Esophagus (tissue), 2 donors: Measurements from ENCODE around the gene GPR84. TPM values are rescaled to one million over a fixed set of nuclear protein-coding genes. Genes with fewer than 3 reads are reported as not detected.
A peak's percentile ranks its signal among the peaks of the same experiment; 100 is the strongest.

ENCODE experiments used
- H3K27ac ChIP-seq, 2 donors: one replicate each; pipeline ENCODE4 v1.5.1; 2013; ENCODE audit warnings: low read depth in 2 of 2, mild to moderate bottlenecking in 2 of 2, inconsistent platforms in 1 of 2, low read length in 1 of 2, moderate library complexity in 1 of 2
- H3K27me3 ChIP-seq, 2 donors: one replicate each; pipeline ENCODE4 v1.6.1; 2013; ENCODE audit warnings: low read length in 2 of 2, control low read depth in 1 of 2, mild to moderate bottlenecking in 1 of 2; ENCODE audit not compliant: insufficient read depth in 2 of 2, control insufficient read depth in 1 of 2
- H3K36me3 ChIP-seq, 2 donors: one replicate each; pipeline ENCODE4 v1.6.1; 2013; ENCODE audit warnings: low read length in 1 of 2; ENCODE audit not compliant: control insufficient read depth in 2 of 2, insufficient read depth in 2 of 2
- H3K4me1 ChIP-seq, 2 donors: one replicate each; pipeline ENCODE4 v1.6.1; 2013; ENCODE audit warnings: low read length in 1 of 2; ENCODE audit not compliant: control insufficient read depth in 2 of 2, insufficient read depth in 2 of 2
- H3K4me3 ChIP-seq, 2 donors: one replicate each; pipeline ENCODE4 v1.5.1; 2013; ENCODE audit warnings: low read length in 2 of 2, mild to moderate bottlenecking in 2 of 2, low read depth in 1 of 2, moderate library complexity in 1 of 2
- H3K9me3 ChIP-seq, 2 donors: one replicate each; pipeline ENCODE4 v1.6.1; 2013; ENCODE audit warnings: mild to moderate bottlenecking in 2 of 2, low read depth in 1 of 2, low read length in 1 of 2, moderate library complexity in 1 of 2; ENCODE audit not compliant: control insufficient read depth in 2 of 2, insufficient read depth in 1 of 2
- WGBS, 2 donors: extraction: QIAGEN DNeasy Blood & Tissue Kit; methylation state at CpG; one replicate each; pipeline ENCODE4 v1.1.7; 2013; 5-methylcytosine and 5-hydroxymethylcytosine counted together
- polyA plus RNA-seq, 2 donors: library from polyadenylated mRNA; stranded (reverse); fragments of 200-250 nt; gene quantifications; one replicate each; pipeline ENCODE4 v1.2.3, GENCODE V29; 2013
- donor health status: healthy with polysubstance abuse.
- donor health status: Bipolar disorder and iron deficiency.

The GPR84 gene
- polyA plus RNA-seq, 2 donors = 0.29 TPM

DNA sequence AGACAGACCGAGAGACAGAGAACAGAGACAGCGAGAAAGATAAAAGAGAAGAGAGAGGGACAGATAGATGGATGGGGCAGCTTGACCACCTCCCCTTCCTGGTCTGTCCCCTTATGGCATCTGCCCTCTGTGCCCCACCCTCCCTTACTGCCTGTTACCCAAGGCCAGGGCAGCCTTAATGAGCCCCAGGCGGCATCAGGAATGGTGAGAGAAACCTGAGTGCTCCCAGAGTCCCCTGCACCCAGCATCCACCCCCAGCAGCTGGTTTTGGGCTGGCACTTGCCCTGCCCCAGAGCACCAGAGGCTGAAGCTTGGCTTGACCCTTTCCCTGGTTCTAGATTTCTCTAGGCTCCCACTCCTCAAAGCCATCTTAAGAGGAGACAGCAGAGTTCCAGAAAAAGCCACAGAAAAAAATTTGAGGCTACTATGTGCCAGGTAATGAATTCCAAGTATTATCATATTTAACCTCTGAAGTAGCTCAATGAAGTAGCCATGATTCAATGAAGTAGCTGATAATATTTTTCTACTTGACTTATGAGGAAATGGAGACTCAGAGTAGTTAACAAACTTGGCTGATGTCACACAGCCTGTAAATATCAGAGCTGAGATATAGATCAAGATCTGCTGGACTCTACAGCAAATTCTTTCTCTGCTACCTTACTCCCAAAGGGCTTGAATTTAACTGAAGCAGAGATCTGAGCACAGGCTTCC is 22.3 kb upstream of the GPR84 start:
- no peak overlapping the region for H3K4me3 ChIP-seq
- no peaks in the 10 kb centered on the region for H3K9me3 ChIP-seq
- H3K27me3 ChIP-seq = no peaks in the 10 kb centered on the region
- peaks cover 0 to 32% of the 10 kb centered on the region in 2 donors for H3K4me1 ChIP-seq
- WGBS, 2 donors = 83 to 89% methylated on average over 3 of the region's 3 CpGs
- H3K27ac ChIP-seq = peak overlapping the region; percentile 65 to 86
- no peaks in the 10 kb centered on the region for H3K36me3 ChIP-seq

DNA sequence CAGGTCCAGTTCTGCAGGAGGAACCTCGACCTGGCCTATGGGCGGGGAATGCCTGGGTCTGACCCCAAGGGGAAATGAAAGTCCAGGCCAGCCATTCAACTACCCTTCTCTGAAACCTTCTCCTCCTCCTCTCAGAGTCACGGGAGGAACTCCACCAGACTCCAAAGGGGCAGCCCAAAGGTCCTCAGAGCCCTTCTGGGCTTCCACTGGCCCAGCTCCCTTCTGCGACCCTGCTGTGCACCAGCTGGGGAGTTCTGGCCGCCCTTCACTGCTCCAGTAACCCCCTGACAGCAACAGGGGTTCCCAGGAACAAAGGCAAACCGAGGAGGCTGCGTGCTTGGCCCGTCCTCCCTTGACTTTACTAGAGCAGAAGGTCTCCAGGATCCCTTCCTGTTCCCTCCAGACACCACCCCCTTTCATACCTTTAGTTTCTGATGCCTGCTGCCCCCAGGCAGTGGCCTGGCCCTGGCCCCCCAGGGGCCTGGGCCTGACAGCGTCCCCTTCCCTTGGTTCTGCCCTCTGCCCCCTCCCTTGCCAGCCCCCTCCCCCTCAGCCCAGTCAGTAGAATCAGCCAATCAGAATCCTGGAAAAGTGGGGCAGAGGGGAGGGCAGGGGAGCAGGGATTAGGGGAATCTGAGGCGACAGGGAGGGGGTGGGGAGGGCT is 21.1 kb upstream of the GPR84 start:
- H3K4me1 ChIP-seq = peaks cover 0 to 32% of the 10 kb centered on the region in 2 donors
- H3K36me3 ChIP-seq = no peaks in the 10 kb centered on the region
- H3K27me3 ChIP-seq = no peaks in the 10 kb centered on the region
- 57 to 66% methylated on average over 10 of the region's 10 CpGs for WGBS, 2 donors
- peak overlapping the region; percentile 64 to 65 for H3K27ac ChIP-seq
- H3K4me3 ChIP-seq = no peak overlapping the region
- no peaks in the 10 kb centered on the region for H3K9me3 ChIP-seq

DNA sequence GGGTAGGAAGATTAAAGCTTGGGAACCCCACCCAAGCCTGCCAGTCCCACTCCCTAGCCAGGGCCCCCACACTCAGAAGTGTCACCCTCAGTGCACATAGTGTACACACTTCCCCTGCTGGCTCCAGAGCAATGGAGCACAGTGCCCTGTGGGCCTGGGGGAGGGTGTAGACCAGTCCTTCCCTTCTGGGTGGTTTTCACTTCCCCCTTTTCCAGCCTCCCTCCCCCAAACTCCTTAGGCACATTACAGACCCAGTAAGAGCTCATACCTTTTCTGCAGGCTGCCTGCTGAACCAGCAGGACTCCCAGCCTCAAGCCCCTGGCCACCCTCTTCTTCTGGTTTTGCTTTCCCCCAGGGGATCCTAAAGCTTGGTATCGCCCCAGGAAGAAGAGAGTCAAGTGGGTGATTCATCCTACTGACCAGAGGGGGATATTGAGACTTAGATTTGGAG is 20.3 kb upstream of the GPR84 start, which contains the start of gene ZNF385A:
ZNF385A (minus strand) TSS at position 143 of the 451 bp plus-strand sequence. CDS start 219 bp downstream, outside the sequence.
- Histone ChIP-seq H3K36me3 (no peaks in the 10 kb centered on the region), H3K27me3 (no peaks in the 10 kb centered on the region), H3K9me3 (no peaks in the 10 kb centered on the region), H3K4me3 (no peak within 1 kb of the TSS), H3K27ac (peak within 1 kb of the TSS; percentile 64 to 91), H3K4me1 (peaks cover 0 to 27% of the 10 kb centered on the region in 2 donors)
- WGBS, 2 donors = 90 to 95% methylated on average over 1 of the region's 1 CpG

DNA sequence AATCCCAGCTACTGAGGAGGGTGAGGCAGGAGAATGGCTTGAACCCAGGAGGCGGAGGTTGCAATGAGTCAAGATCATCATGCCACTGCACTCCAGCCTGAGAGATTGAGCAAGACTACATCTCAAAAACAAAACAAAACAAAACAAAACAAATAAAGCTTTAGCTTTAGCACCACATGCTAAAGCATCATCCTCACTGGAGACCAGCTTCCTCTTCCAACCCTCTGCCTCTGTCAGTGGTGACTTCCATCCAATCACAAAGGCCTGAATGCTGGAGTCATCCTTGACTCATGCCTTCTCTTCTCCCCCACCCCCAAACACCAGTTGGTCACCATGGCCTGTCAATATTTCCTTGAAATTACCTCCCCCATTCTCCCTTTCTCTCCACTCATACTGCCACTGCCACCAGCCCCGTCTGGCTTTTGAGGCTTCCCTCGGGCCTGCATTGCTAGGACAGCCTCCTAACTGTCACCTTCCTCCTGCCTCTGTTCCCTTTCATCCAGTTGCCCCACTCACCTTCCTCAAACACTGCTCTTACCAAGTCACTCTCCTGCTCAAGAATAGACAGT is 18.8 kb upstream of the GPR84 start:
- WGBS, 2 donors = 72 to 73% methylated on average over 3 of the region's 3 CpGs
- H3K9me3 ChIP-seq = no peaks in the 10 kb centered on the region
- no peaks in the 10 kb centered on the region for H3K27me3 ChIP-seq
- H3K4me1 ChIP-seq = peaks cover 3 to 19% of the 10 kb centered on the region in 2 donors
- H3K27ac ChIP-seq = peak overlapping the region; percentile 51 to 91
- no peak overlapping the region for H3K4me3 ChIP-seq
- H3K36me3 ChIP-seq = no peaks in the 10 kb centered on the region

DNA sequence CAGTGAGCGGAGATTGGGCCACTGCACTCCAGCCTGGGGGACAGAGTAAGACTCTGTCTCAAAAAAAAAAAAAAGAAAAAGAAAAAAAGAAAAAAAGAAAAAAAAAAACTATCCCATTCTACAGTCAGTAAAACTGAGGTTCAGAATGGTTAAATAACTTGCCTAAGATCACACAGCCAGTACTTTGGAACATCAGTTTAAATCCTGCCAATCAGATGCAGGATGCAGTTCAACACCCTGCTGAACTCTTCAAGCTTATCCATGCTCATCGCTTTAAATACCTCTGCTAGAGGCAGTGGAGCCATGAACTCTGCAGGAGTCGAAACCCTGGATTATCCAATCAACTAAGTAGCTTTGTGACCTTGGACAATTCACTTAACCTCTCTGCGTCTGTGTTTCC is 16.9 kb upstream of the GPR84 start:
- no peaks in the 10 kb centered on the region for H3K27me3 ChIP-seq
- peaks cover 0 to 8% of the 10 kb centered on the region in 2 donors for H3K36me3 ChIP-seq
- WGBS, 2 donors = 93 to 94% methylated on average over 4 of the region's 4 CpGs
- no peak overlapping the region for H3K4me3 ChIP-seq
- no peak overlapping the region for H3K27ac ChIP-seq
- H3K9me3 ChIP-seq = no peaks in the 10 kb centered on the region
- peaks cover 3 to 10% of the 10 kb centered on the region in 2 donors for H3K4me1 ChIP-seq

DNA sequence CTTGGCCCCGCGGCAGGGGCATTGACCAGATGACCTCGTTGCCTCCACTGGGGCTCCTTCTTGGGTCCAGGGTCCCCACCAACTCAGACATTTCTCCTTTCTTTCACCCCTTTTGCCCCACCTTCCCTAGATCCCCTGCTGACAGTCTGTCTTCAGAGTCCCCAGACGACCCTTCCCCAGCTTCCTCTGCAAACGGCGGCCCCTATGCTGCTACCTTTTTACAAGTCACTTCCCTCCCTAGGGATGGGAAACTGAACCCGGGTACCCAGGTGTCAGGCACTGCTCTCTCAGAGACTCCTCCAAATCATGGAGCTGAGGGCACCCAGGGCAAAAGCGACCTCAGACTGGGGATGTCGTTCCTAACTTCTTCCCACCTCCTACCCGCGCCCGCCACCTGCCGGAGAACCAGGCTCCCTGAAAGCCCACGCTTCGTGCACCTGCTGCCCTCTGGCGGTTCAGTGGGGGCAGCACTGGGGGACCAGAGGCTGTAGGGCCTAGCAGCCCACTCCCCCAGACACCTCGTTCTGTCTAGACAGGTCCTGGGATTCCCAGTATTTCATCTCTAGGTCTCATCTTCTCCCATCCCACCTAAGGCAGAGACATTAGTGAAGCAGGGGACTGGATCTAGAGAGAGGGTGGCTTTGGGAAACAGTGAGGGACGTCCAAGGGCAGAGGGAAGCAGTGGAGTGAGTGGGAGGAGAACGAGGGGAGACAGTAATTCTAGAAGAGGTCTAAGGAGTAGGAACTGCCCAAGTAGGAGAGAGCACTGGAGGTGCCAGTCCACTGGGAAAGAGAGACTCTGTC is 15.3 kb upstream of the GPR84 start:
- Histone ChIP-seq H3K27me3 (no peaks in the 10 kb centered on the region), H3K9me3 (no peaks in the 10 kb centered on the region), H3K4me3 (peak overlapping the region; percentile 1 to 13), H3K36me3 (peaks cover 0 to 8% of the 10 kb centered on the region in 2 donors), H3K27ac (peak overlapping the region; percentile 45 to 65), H3K4me1 (peaks cover 3 to 10% of the 10 kb centered on the region in 2 donors)
- 17 to 19% methylated on average over 19 of the region's 19 CpGs for WGBS, 2 donors

DNA sequence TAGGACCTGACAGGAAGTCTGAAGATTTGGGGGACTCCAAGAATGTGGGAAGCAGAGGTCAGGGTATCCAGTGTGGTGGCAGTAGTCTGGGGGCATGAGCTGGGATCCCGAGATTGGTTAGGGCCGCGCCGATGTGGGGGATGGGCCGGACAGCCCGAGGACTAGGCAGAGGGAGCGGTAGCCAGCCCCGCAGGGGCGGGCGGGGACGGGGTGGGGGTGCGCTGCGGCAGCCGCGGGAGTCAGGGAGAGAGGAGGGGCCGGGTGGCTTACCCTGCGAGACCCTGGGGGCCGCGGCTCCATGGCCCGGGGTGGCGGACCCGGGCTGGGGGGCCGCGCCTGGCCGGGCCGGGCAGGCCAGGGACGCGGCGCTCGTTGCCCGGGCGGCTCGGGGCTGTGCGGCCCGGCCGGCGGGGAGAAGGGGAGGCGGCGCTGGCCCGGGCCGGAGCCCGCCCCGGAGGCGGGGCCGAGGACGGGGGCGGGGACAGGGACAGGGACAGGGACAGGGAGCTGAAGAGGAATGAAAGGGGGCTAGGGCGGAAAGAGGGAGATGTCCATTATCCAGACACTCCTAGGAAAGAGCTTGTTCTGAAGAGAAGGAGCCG is 14.6 kb upstream of the GPR84 start:
- H3K4me1 ChIP-seq = peaks cover 3 to 15% of the 10 kb centered on the region in 2 donors
- H3K27ac ChIP-seq = peak overlapping the region; percentile 45 to 65
- H3K4me3 ChIP-seq = peak overlapping the region; percentile 28 to 37
- peaks cover 0 to 8% of the 10 kb centered on the region in 2 donors for H3K36me3 ChIP-seq
- H3K9me3 ChIP-seq = no peaks in the 10 kb centered on the region
- H3K27me3 ChIP-seq = no peaks in the 10 kb centered on the region
- WGBS, 2 donors = 14 to 19% methylated on average over 41 to 49 of the region's 49 CpGs

DNA sequence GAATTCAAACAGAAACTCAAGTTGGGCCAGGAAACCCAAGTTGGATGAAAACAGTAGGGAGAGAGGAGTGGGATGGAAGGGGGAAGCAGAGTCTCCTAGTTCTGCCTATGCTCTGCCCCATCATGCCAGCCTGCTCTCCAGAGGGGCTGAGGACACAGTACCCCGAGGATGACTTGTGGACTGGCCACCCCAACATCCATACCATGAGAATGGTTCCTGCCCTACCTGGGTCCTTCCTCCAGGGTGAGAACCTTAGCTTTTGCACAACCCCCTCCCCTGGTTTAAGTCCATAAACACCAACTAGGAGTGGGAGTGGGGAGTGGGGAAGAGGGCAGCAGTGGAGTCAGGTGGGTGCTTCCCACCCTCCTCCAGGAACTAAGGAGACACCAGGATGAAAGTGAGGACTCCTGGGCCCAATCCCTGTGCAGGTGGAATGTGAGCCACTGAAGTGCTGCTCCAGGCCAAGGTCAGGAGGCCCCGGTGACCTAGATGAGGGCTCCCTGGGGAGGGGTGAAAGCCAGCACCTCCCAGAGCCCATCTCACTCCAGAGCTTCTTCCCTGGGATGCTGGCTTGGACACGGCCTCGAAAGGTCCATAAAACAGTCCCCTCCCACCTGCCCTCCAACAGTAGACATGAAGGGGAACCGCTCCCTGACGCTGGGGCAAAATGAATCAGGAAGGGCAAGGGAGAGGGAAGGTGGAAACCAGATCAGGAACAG is 13.7 kb upstream of the GPR84 start:
- Histone ChIP-seq H3K27ac (peak overlapping the region in 1 of 2 donors; percentile 51), H3K4me1 (peaks cover 3 to 16% of the 10 kb centered on the region in 2 donors), H3K27me3 (no peaks in the 10 kb centered on the region), H3K9me3 (no peaks in the 10 kb centered on the region), H3K4me3 (no peak overlapping the region), H3K36me3 (peaks cover 0 to 13% of the 10 kb centered on the region in 2 donors)
- 81 to 84% methylated on average over 6 of the region's 6 CpGs for WGBS, 2 donors
